ENCODE results near the gene NOA1. TPM values are rescaled to one million over a fixed set of nuclear protein-coding genes. Genes with fewer than 3 reads are reported as not detected.
"Not testable (repeated sequence)": the region's sequence is repeated elsewhere in the genome, so short reads cannot be mapped to it uniquely, and the experiment has no call there.

NOA1 gene
- total RNA-seq, 2 donors from 2014 or later, result 18.8 to 19.7 TPM

- no peaks in the 10 kb centered on the region for H3K27me3 Mint-ChIP-seq
- H3K9me3 Mint-ChIP-seq, result no peaks in the 10 kb centered on the region
- H3K4me1 Mint-ChIP-seq, result peaks cover 4% of the 10 kb centered on the region
- H3K27ac Mint-ChIP-seq, result peak overlapping the region; percentile 22
- no peak overlapping the region for H3K4me3 Mint-ChIP-seq
- ATAC-seq (replicated peaks), result no peak
- H3K36me3 Mint-ChIP-seq (ENCODE audit: low read depth), result peaks cover 88% of the 10 kb centered on the region
Observed at GRCh38 chr4:56931924-56932323, 45.5 kb downstream of the NOA1 start.

- peak overlapping the region; percentile 10 for H3K27ac Mint-ChIP-seq
Observed at GRCh38 chr4:56930638-56931037, 46.8 kb downstream of the NOA1 start.

GRCh38 chr4:56927196-56927595 is 50.2 kb downstream of the NOA1 start:
- Mint-ChIP-seq H3K36me3 (ENCODE audit: low read depth) (peaks cover 87% of the 10 kb centered on the region), H3K27me3 (no peaks in the 10 kb centered on the region), H3K27ac (no peak overlapping the region), H3K4me3 (no peak overlapping the region), H3K4me1 (peaks cover 4% of the 10 kb centered on the region), H3K9me3 (no peaks in the 10 kb centered on the region)
- ATAC-seq (replicated peaks), result no peak

More at GRCh38 chr4:56930638-56931037, 46.8 kb downstream of the NOA1 start:
- Mint-ChIP-seq H3K36me3 (ENCODE audit: low read depth) (peaks cover 91% of the 10 kb centered on the region), H3K4me3 (no peak overlapping the region), H3K27me3 (no peaks in the 10 kb centered on the region), H3K4me1 (peaks cover 4% of the 10 kb centered on the region), H3K9me3 (no peaks in the 10 kb centered on the region)
- no peak for ATAC-seq (replicated peaks)

- H3K27ac Mint-ChIP-seq; ATAC-seq (replicated peaks); H3K9me3 Mint-ChIP-seq; H3K4me3 Mint-ChIP-seq; H3K27me3 Mint-ChIP-seq: not testable (repeated sequence)
- Mint-ChIP-seq H3K36me3 (ENCODE audit: low read depth) (peaks cover 76% of the 10 kb centered on the region), H3K4me1 (peaks cover 28% of the 10 kb centered on the region)
Observed at GRCh38 chr4:56914977-56915376, 62.4 kb downstream of the NOA1 start.

- Mint-ChIP-seq H3K4me1 (peaks cover 28% of the 10 kb centered on the region), H3K4me3 (peak overlapping the region; percentile 26), H3K36me3 (ENCODE audit: low read depth) (peaks cover 76% of the 10 kb centered on the region), H3K27ac (no peak overlapping the region), H3K27me3 (no peaks in the 10 kb centered on the region), H3K9me3 (no peaks in the 10 kb centered on the region)
- no peak for ATAC-seq (replicated peaks)
Observed at GRCh38 chr4:56914336-56914735, 63.1 kb downstream of the NOA1 start.

Other genes starting within 250 kb of the NOA1 start
- gene SPINK2, start 155.9 kb downstream of the NOA1 start, total RNA-seq, result not detected
- 10 to 100 TPM; 39.5 to 51.8 TPM for gene REST, start 69.7 kb downstream of the NOA1 start, total RNA-seq
- gene POLR2B, start 1.3 kb upstream of the NOA1 start, total RNA-seq, result 100 to 1,000 TPM; 105 to 133 TPM
- not detected for gene IGFBP7, start 132.8 kb upstream of the NOA1 start, total RNA-seq